ENCODE measurements around the gene CPNE7.
"Not testable (repeated sequence)": the region's sequence is repeated elsewhere in the genome, so short reads cannot be mapped to it uniquely, and the experiment has no call there.

CPNE7 gene

GRCh38 chr16:89583197-89583894 lies 7.8 kb downstream of the CPNE7 start:
- no peak for DNase-seq (ENCODE audit: low read depth)

GRCh38 chr16:89583895-89584644 lies 8.5 kb downstream of the CPNE7 start:
- no peak for DNase-seq (ENCODE audit: low read depth)

DNA sequence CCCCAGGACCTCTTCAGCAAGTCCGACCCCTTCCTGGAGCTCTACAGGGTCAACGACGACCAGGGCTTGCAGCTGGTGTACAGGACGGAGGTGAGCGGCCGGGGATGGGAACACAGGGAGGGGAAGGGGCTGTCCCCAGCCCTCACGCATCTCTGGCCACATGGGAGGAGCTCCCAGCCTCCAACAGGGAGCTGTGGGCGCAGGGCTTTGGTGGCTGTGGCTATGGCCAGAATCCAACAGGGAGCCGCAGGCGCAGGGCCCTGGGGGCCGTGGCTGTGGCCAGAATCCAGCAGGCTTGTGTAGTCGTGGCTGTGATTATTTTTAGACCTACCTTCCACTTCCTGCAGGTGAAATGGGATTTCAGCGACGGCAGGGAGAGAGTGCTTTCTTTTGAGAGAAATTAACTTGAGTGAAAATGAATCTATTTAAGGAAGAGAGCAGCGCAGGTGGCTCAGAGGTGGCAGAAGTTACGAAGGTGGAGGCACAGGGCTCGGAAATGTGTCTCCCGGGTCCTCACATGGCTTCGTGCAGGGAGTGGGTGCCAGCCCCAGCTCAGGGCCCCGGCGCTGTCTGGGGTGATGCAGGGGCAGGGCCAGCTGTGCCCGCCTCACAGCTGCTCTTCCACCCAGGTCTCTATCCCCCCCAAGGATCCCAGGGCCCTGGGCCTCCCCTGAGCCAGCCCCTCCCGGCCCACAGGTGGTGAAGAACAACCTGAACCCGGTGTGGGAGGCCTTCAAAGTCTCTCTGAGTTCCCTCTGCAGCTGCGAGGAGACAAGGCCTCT lies 9.4 kb downstream of the CPNE7 start:
- DNase-seq (ENCODE audit: low read depth): no peak

- DNase-seq (ENCODE audit: low read depth): no peak
Observed at GRCh38 chr16:89586218-89586617, 10.7 kb downstream of the CPNE7 start.

DNA sequence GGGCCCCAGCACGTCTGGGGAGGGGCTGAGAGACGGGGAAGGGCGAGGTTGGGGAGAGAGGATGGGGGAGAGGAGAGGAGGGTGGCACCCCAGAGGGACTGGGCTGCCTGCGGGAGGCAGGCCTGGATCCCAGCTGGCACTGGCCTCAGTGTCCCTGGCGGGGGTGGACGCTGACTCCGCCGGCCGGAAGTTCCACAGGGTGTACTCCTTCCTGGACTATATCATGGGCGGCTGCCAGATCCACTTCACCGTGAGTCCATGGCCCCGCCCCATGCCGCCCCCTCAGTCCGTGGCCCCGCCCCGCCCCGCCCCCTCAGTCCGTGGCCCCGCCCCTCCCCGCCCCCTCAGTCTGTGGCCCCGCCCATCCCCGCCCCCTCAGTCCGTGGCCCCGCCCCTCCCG lies 11.3 kb downstream of the CPNE7 start:
- no peak for DNase-seq (ENCODE audit: low read depth)

GRCh38 chr16:89587676-89588075 lies 12.1 kb downstream of the CPNE7 start:
- not testable (repeated sequence) for DNase-seq (ENCODE audit: low read depth)

- DNase-seq (ENCODE audit: low read depth): no peak
Observed at GRCh38 chr16:89588413-89589109, 13.0 kb downstream of the CPNE7 start.

- DNase-seq (ENCODE audit: low read depth): no peak
Observed at GRCh38 chr16:89589241-89589926, 13.8 kb downstream of the CPNE7 start.

GRCh38 chr16:89593841-89594240 lies 18.3 kb downstream of the CPNE7 start:
- DNase-seq (ENCODE audit: low read depth): no peak

GRCh38 chr16:89595330-89596060 lies 19.9 kb downstream of the CPNE7 start:
- no peak for DNase-seq (ENCODE audit: low read depth)

GRCh38 chr16:89596061-89596689 lies 20.6 kb downstream of the CPNE7 start:
- DNase-seq (ENCODE audit: low read depth): no peak

DNA sequence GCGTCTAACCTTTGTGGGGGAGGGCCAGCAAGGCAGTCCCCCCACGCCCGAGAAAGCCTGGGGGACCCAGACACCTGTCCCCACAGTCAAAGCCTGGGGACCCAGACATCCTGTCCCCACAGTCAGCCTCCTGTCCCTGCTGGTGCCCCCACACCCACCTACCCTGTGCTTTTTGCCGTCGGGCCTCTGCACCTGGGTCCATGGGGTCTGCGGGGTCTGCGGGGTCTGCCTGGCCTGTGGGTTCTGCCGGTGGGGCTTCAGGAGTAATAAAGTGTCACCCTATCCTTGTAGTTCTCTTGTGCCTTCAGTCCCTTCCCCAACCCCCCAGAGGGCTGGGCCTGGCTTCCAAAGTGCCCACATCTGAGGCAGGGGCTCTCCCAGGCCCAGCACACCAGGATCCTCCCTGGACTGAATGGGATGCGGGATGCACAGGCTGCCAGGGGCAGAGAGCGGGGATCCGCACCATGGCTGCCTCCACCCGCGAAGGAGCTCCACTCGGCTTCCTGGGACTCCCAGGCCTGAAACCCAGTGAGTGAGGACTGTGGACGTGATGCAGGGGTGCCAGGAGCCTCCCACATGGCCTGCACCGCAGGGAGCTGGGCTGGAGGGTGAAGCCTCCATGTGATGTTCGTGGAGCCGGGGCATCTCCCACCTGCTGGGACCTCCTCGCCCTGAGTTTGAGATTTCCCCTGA lies 21.5 kb downstream of the CPNE7 start:
- no peak for DNase-seq (ENCODE audit: low read depth)

DNA sequence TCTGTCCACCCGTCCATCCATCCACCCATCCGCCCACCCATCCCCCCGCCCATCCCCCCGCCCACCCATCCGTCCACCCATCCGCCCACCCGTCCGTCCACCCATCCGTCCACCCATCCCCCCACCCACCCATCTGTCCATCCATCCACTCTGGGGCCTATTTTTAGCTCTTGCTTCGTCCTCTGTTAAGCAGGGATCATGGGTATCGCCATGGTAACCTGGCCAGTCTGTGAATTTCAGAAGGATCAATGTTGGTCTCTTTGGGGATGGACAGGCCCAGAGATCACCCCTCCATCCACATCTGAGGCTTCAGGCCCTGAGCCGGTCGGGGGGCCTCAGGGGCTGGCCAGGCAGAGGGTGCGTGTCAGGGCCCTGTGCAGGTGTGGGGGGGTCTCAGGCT lies 22.6 kb downstream of the CPNE7 start:
- no peak for DNase-seq (ENCODE audit: low read depth)

DNA sequence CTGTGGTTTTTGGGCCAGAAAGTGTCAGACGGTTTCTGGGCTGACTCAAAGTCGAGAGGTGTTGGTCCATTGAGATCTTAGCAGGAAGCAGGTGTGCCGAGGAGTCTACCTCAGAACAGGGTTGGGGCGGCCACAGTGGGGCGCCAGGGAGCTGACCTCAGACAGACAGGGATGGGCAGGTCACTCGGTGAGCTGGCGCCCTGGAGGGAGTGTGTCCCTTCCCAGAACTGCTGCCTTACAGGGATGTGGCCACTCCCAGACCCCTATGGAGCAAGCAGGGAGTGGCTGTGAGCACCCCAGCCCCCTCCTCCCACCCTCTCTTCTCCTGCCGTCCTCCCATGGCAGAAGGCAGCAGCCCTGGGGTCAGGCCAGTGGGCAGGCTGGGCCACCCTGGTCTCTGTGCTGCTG lies 23.9 kb downstream of the CPNE7 start:
- DNase-seq (ENCODE audit: low read depth): no peak

- DNase-seq (ENCODE audit: low read depth): no peak
Observed at GRCh38 chr16:89599902-89600301, 24.3 kb downstream of the CPNE7 start.

GRCh38 chr16:89600427-89600826 lies 24.9 kb downstream of the CPNE7 start:
- no peak for DNase-seq (ENCODE audit: low read depth)

DNA sequence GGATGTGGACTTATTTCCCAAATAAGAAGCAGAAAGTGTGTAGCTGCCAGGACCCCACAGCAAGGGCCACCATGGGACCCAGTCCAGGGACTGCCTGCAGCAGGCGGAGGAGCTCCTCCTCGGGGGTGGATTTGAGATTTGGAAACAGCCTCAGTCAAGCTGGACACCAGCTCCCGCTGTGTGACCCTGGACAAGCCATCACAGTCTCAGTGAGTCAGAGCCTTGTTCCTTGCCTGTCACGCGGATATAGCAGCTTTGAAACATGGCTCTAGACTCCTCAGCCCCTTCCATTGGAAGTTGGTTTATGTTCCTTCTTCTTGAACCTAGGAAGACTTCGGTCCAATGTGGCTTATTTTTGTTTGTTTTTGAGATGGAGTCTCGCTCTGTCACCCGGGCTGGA lies 25.4 kb downstream of the CPNE7 start:
- no peak for DNase-seq (ENCODE audit: low read depth)

- no peak for DNase-seq (ENCODE audit: low read depth)
Observed at GRCh38 chr16:89601906-89602272, 26.3 kb downstream of the CPNE7 start.

DNA sequence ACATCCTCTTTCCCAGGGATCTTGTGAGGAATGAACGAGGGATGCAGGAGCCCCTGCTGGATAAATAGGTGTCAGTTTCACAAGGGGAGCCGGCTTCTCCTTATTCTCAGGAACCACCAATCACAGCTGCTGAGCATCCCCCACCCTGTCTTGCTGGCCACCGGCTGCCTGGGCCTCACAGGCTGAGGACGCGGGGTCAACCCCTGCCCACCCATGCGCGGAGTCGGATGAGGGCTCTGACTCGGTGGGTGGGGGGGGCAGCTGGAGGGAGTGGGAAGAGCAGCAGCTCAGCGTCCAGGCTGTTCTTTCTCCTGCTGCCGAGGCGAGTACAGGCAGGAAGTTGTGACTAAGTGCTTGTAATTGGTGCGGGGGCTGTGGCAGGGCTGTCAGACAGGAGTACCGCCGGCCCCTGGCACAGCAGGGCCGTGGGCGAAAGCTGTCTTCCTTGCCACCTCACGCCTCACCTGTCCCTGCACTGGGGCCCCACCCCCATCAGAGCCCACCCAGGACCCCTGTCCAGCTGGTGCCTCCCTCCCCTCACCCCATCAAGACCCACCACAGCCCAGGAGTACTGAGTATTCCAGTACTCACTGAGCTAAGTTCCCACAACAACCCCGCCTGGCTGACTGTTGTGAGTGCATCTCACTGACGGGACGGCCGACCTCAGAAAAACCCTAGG lies 26.9 kb downstream of the CPNE7 start:
- DNase-seq (ENCODE audit: low read depth): peak; percentile 51

All from activated T-cell treated with anti-CD3 and anti-CD28 coated beads for 24 hours (primary cell).